DND-41 (cell line): Measurements from ENCODE around the gene CR2.

Experiments used
- CTCF ChIP-seq: IDR thresholded peaks from 2 replicates; pipeline ENCODE4 v1.5.1; 2012; ENCODE audit warnings: borderline replicate concordance, low read length, moderate library complexity, mild to moderate bottlenecking; ENCODE audit not compliant: poor library complexity, severe bottlenecking; ENCODE audit errors: extremely low read depth
- EZH2 ChIP-seq: IDR thresholded peaks from 3 replicates; pipeline ENCODE4 v1.6.1; 2012; ENCODE audit warnings: borderline replicate concordance, low read depth, mild to moderate bottlenecking, moderate library complexity, low read length, inconsistent platforms; ENCODE audit not compliant: severe bottlenecking

- TF ChIP-seq CTCF (no peak), EZH2 (peak; percentile 89)
Observed at GRCh38 chr1:207495801-207496792, 42.0 kb downstream of the CR2 start, which contains the start of gene CR1.
